ENCODE measurements around the gene DCLK1.

The DCLK1 gene

DNA sequence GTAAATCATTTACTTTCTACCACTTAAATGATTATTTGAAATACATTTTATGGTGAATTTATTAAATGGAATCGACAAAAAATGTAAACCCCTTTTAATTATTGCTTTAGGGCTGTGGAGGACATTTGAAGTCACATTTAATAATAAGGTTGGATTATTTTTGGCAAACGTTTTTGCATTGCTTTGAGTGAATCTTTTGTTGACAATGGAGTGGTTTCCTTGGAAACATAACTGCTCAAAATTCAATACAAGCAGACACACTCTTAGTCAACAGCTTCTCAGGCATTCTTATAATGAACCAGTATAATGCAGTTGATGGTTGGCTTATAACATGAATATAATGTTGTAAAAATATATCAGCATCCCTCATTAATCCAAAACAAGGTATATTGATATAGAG is 104.7 kb downstream of the DCLK1 start:
- TF ChIP-seq, protein P1, sequence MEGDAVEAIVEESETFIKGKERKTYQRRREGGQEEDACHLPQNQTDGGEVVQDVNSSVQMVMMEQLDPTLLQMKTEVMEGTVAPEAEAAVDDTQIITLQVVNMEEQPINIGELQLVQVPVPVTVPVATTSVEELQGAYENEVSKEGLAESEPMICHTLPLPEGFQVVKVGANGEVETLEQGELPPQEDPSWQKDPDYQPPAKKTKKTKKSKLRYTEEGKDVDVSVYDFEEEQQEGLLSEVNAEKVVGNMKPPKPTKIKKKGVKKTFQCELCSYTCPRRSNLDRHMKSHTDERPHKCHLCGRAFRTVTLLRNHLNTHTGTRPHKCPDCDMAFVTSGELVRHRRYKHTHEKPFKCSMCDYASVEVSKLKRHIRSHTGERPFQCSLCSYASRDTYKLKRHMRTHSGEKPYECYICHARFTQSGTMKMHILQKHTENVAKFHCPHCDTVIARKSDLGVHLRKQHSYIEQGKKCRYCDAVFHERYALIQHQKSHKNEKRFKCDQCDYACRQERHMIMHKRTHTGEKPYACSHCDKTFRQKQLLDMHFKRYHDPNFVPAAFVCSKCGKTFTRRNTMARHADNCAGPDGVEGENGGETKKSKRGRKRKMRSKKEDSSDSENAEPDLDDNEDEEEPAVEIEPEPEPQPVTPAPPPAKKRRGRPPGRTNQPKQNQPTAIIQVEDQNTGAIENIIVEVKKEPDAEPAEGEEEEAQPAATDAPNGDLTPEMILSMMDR (IDR thresholded peaks at IDR 0.05; ENCODE audit: low read depth, low read length, missing control alignments) = no peak
- DNase-seq (ENCODE audit: extremely low read depth, low read depth) = no peak
- H3K4me3 ChIP-seq (replicated peaks; ENCODE audit: low read depth, low read length) = no peak overlapping the region

DNA sequence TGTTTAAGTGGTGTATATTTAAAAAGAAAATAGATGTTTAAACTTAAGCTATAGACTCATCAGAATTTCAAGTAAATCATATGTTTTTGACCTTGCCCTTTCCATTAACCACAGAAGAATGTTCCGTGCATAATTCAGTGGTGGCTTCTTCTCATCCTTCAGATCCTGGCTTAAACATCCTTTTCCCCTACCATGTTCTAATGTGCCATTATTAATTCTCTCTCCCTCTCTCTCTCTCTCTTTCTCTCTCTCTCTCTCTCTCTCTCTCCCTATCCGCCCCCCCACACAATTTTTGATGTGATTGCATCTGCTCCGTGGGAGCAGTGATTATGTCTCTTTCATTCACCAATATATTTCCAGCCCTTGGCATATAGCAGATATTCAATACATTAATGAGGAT is 116.4 kb downstream of the DCLK1 start:
- H3K4me3 ChIP-seq (replicated peaks; ENCODE audit: low read depth, low read length) = no peak overlapping the region
- TF ChIP-seq, protein P1 (IDR thresholded peaks at IDR 0.05; ENCODE audit: low read depth, low read length, missing control alignments) = no peak

DNA sequence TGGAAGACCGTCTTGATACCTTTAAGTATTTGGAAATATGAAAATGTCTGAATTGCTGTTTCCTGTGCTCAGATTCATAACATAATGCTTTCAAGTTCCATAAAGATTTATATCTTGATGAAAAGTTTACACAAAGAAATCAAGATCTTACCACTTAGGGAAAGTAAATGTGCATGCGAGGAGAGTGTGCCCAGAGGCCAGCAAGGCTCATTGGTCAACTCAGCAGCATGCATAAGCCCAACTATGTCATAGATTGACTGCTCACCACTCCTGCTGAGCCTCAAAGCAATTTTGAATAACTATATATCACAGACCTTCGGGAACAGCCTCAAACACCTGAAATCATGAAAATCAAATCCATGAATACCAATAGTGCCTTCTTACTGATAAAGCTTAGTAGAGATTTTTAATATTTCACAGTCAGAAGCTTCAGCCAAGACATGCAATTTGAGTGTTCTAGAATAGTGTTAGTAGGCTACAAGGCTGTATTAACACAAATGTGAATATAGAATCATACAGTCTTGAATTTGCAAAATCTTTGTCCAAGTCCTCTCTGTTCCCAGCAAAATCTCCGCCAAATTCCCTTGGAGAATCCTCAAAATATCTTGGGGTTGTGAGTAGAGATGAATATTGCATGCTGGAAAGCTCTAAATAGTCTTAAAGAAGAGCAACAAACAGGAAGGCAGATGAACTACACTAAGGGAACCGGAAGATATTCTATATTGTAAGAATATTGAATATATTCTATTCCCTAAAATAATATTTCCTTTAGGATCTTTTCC is 124.1 kb downstream of the DCLK1 start:
- no peak overlapping the region for H3K4me3 ChIP-seq (replicated peaks; ENCODE audit: low read depth, low read length)
- no peak for DNase-seq (ENCODE audit: extremely low read depth, low read depth)
- TF ChIP-seq, protein P1 (IDR thresholded peaks at IDR 0.05; ENCODE audit: low read depth, low read length, missing control alignments) = no peak

More for the DNA sequence above, 116.4 kb downstream of the DCLK1 start:
- DNase-seq (ENCODE audit: extremely low read depth, low read depth) = no peak

DNA sequence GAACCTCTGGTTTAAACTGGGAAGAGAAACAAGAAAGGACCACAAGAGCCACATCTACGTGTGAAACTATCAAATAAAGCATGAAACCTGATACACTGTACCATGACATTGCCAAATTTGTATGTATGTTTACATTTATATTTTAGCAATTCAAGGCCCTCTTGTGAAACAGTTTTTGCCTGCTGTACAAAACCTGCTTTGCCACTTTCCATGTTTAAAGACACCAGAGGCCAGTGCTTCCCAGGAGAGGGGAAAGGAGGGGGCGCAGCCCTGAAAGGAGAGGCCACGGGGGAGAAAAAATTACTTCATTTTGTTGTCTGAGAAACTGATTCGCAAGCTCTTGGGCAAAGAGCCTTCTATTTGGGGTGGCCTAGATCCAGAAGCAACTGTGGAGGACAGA is 124.8 kb downstream of the DCLK1 start:
- no peak overlapping the region for H3K4me3 ChIP-seq (replicated peaks; ENCODE audit: low read depth, low read length)
- TF ChIP-seq, protein P1 (IDR thresholded peaks at IDR 0.05; ENCODE audit: low read depth, low read length, missing control alignments) = no peak
- no peak for DNase-seq (ENCODE audit: extremely low read depth, low read depth)

DNA sequence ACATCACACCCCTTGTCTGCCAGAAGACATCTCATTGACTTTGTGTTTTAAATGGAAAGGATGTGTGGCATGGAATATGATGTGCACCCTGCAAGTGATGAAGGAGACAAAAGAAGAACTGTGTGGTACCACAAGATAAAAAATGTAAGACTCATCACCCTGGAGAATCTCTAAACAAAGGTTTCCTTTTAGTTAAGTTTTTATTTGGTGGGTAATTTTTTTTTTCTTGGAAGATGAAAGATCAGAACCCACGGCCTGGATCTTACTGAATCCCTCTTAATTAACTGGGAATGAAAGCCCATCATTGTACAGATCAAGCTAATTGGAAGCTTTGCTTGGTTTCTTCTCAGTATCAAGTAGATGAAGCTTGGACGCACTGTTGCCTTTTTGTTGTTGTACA is 129.6 kb downstream of the DCLK1 start:
- TF ChIP-seq, protein P1 (IDR thresholded peaks at IDR 0.05; ENCODE audit: low read depth, low read length, missing control alignments) = no peak
- no peak for DNase-seq (ENCODE audit: extremely low read depth, low read depth)
- H3K4me3 ChIP-seq (replicated peaks; ENCODE audit: low read depth, low read length) = no peak overlapping the region

DNA sequence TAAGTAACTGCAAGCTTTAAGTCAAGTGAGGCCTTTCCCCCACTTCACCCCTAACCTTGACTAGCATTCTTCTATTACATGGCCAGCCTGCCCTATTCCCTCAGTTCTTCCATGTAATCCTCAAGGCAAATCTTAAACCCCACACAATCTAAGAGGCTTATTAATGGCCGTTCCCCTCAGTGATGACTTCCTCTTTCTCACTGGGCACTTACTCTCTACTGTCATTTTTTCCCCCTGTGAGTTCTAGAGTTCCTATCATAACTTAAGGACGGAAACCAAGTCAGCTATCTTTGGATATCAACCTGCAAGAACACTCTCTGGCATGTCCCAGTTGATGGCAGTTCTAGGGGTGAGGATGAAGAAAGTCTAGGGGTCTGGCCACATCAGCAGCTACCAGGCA is 131.2 kb downstream of the DCLK1 start:
- H3K4me3 ChIP-seq (replicated peaks; ENCODE audit: low read depth, low read length) = no peak overlapping the region
- TF ChIP-seq, protein P1 (IDR thresholded peaks at IDR 0.05; ENCODE audit: low read depth, low read length, missing control alignments) = no peak
- no peak for DNase-seq (ENCODE audit: extremely low read depth, low read depth)

DNA sequence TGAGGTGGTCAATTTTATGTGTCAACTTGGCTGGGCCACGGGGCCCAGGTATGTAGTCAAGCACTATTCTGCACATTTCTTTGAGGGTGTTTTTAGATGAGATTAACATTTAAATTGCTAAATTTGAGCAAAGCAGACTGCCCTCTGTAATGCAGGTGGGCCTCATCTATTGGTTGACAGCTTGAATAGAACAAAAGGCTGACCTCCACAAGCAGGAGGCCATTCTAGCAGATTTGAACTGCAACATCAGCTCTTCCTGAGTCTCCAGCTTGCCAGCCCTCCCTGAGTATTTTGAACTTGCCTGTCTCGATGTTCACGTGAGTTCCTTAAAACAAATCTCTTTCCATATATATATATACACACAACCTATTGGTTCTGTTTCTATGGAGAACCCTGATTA is 134.8 kb downstream of the DCLK1 start:
- TF ChIP-seq, protein P1 (IDR thresholded peaks at IDR 0.05; ENCODE audit: low read depth, low read length, missing control alignments) = no peak
- DNase-seq (ENCODE audit: extremely low read depth, low read depth) = no peak
- no peak overlapping the region for H3K4me3 ChIP-seq (replicated peaks; ENCODE audit: low read depth, low read length)

All from HFF-Myc (cell line).